WTC11 (cell line): ENCODE measurements around the gene CHRNA4. TPM values are rescaled to one million over a fixed set of nuclear protein-coding genes. Genes with fewer than 3 reads are reported as not detected.

Experiments used
- ATAC-seq: fragments of 200-7000 bp; cut with Tn5 transposase; 2 replicates; pipeline ENCODE4 v1.10.0; 2021; ENCODE audit warnings: mild to moderate bottlenecking, moderate library complexity
- CTCF ChIA-PET: fragments of 300-600 bp; sonication (Branson Sonifier 250); formaldehyde crosslinking; loops from one replicate; lab custom pipeline; 2021; ENCODE audit warnings: antibody characterized with exemption; lab: Charles Lee
- POLR2A ChIA-PET: fragments of 350-600 bp; sonication (Branson Sonifier 250); formaldehyde crosslinking; loops from one replicate; lab custom pipeline; 2021; ENCODE audit warnings: antibody characterized with exemption; lab: Charles Lee
- DNase-seq: peaks from one replicate; pipeline ENCODE4 v3.0.0; 2021; ENCODE audit warnings: low spot score
- H3K27ac Mint-ChIP-seq: 2 replicates; pipeline ENCODE4 v1.8.0; 2021; ENCODE audit warnings: mixed read lengths
- H3K27me3 Mint-ChIP-seq: 2 replicates; pipeline ENCODE4 v1.8.0; 2021; ENCODE audit warnings: low read depth, mild to moderate bottlenecking, moderate library complexity, mixed read lengths
- H3K36me3 Mint-ChIP-seq: 2 replicates; pipeline ENCODE4 v1.8.0; 2021; ENCODE audit warnings: mixed read lengths
- H3K4me1 Mint-ChIP-seq: 2 replicates; pipeline ENCODE4 v1.8.0; 2022; ENCODE audit warnings: mixed read lengths
- H3K4me3 Mint-ChIP-seq: 2 replicates; pipeline ENCODE4 v1.8.0; 2021; ENCODE audit warnings: mild to moderate bottlenecking, moderate library complexity, mixed read lengths
- H3K9me3 Mint-ChIP-seq: 2 replicates; pipeline ENCODE4 v1.8.0; 2021; ENCODE audit warnings: mixed read lengths
- CREM ChIP-seq: sonication (generic); formaldehyde crosslinking; IDR thresholded peaks from 2 replicates; pipeline ENCODE4 v1.8.1; 2022; ENCODE audit warnings: mild to moderate bottlenecking, missing genetic modification reagents, moderate library complexity
- MAX ChIP-seq: sonication (generic); formaldehyde crosslinking; IDR thresholded peaks from 2 replicates; pipeline ENCODE4 v1.8.0; 2022; ENCODE audit warnings: mild to moderate bottlenecking, missing genetic modification reagents
- RELA ChIP-seq: sonication (generic); formaldehyde crosslinking; IDR thresholded peaks from 2 replicates; pipeline ENCODE4 v1.8.1; 2022; ENCODE audit warnings: missing genetic modification reagents, mild to moderate bottlenecking, borderline replicate concordance
- RORB ChIP-seq: fragments of 250-450 bp; sonication (Bioruptor Pico); IDR thresholded peaks from 2 replicates; pipeline ENCODE4 v1.9.0; 2021; ENCODE audit warnings: mild to moderate bottlenecking
- SOX15 ChIP-seq: fragments of 250-450 bp; sonication (Bioruptor Pico); IDR thresholded peaks from 2 replicates; pipeline ENCODE4 v1.9.0; 2021; ENCODE audit warnings: mild to moderate bottlenecking
- STAT6 ChIP-seq: sonication (generic); formaldehyde crosslinking; conservative IDR thresholded peaks from 2 replicates; pipeline ENCODE4 v1.8.1; 2023; ENCODE audit warnings: mild to moderate bottlenecking, low read depth, missing genetic modification reagents, moderate library complexity
- ZBTB21 ChIP-seq: sonication (generic); formaldehyde crosslinking; IDR thresholded peaks from 2 replicates; pipeline ENCODE4 v1.8.1; 2023; ENCODE audit warnings: mild to moderate bottlenecking, missing genetic modification reagents, borderline replicate concordance
- ZBTB43 ChIP-seq: sonication (generic); formaldehyde crosslinking; IDR thresholded peaks from 2 replicates; pipeline ENCODE4 v1.8.1; 2023; ENCODE audit warnings: mild to moderate bottlenecking, missing genetic modification reagents
- ZNF121 ChIP-seq: sonication (generic); formaldehyde crosslinking; IDR thresholded peaks from 2 replicates; pipeline ENCODE4 v1.8.0; 2023; ENCODE audit warnings: missing genetic modification reagents
- ZNF232 ChIP-seq: sonication (generic); formaldehyde crosslinking; IDR thresholded peaks from 2 replicates; pipeline ENCODE4 v1.8.0; 2022; ENCODE audit warnings: mild to moderate bottlenecking, missing genetic modification reagents
- ZNF416 ChIP-seq: fragments of 250-450 bp; sonication (Bioruptor Pico); IDR thresholded peaks from 2 replicates; pipeline ENCODE4 v1.9.0; 2021; ENCODE audit warnings: mild to moderate bottlenecking, inconsistent platforms
- ZNF423 ChIP-seq: fragments of 250-450 bp; sonication (Bioruptor Pico); IDR thresholded peaks from 2 replicates; pipeline ENCODE4 v2.1.2; 2022; ENCODE audit warnings: mild to moderate bottlenecking, moderate library complexity
- ZNF512 ChIP-seq: sonication (generic); formaldehyde crosslinking; IDR thresholded peaks from 2 replicates; pipeline ENCODE4 v1.8.1; 2022; ENCODE audit warnings: missing genetic modification reagents, borderline replicate concordance
- total RNA-seq: library from RNA; stranded (reverse); gene quantifications from 3 replicates; pipeline ENCODE4 v1.2.3, GENCODE V29; 2021

The CHRNA4 gene
- total RNA-seq, 1 experiment from 2014 or later = 2.5 TPM

GRCh38 chr20:63363013-63363957 lies 2.1 kb upstream of the CHRNA4 start:
- H3K4me3 Mint-ChIP-seq = 0 out of 2 replicates have a peak overlapping the region, but pooled peaks have one; percentile 57
- no peaks in the 10 kb centered on the region for H3K36me3 Mint-ChIP-seq
- ATAC-seq = no peak
- ChIA-PET POLR2A (interaction anchor here (1.1 kb wide), 1 partner anchor 14 kb away, joined by 4 read pairs; no protein-coding TSS in a partner anchor), CTCF (interaction anchor here (0.6 to 4.3 kb wide), 15 partner anchors 7 to 140 kb away, joined by 3 to 68 read pairs (median 5); no protein-coding TSS in a partner anchor)
- H3K4me1 Mint-ChIP-seq = peaks cover 14% of the 10 kb centered on the region
- peaks cover 12% of the 10 kb centered on the region for H3K27me3 Mint-ChIP-seq
- no peaks in the 10 kb centered on the region for H3K9me3 Mint-ChIP-seq
- no peak for DNase-seq
- H3K27ac Mint-ChIP-seq = no peak overlapping the region
- TF ChIP-seq ZNF416 (CRISPR knock-in tag) = no peak
- no peak for TF ChIP-seq ZNF232
- no peak for TF ChIP-seq ZNF512 (CRISPR knock-in tag)
- TF ChIP-seq RELA (CRISPR knock-in tag) = no peak
- no peak; the same call in 1 of the 2 replicates for TF ChIP-seq MAX
- no peak for TF ChIP-seq CREM (CRISPR knock-in tag)
- TF ChIP-seq ZBTB21 (CRISPR knock-in tag) = no peak
- no peak for TF ChIP-seq ZBTB43
- no peak for TF ChIP-seq RORB (CRISPR knock-in tag)

GRCh38 chr20:63362436-63363009 lies 1.4 kb upstream of the CHRNA4 start:
- ATAC-seq (no peak), DNase-seq (no peak)
- ChIA-PET POLR2A (interaction anchor here (1.1 to 1.2 kb wide), 2 partner anchors 14 to 31 kb away, joined by 3 to 4 read pairs; no protein-coding TSS in a partner anchor), CTCF (interaction anchor here (0.6 to 4.3 kb wide), 16 partner anchors 8 to 666 kb away, joined by 3 to 68 read pairs (median 6); partner anchors contain the start of gene PTK6)
- Mint-ChIP-seq H3K36me3 (no peaks in the 10 kb centered on the region), H3K4me3 (peak overlapping the region; percentile 57), H3K4me1 (peaks cover 14% of the 10 kb centered on the region), H3K27ac (peak overlapping the region; percentile 18; the same call in 1 of the 2 replicates), H3K9me3 (no peaks in the 10 kb centered on the region), H3K27me3 (peaks cover 12% of the 10 kb centered on the region)
- TF ChIP-seq SOX15 (CRISPR knock-in tag) (no peak), ZNF423 (CRISPR knock-in tag) (peak; percentile 59; the same call in 1 of the 2 replicates), STAT6 (CRISPR knock-in tag) (no peak), ZNF121 (CRISPR knock-in tag) (0 out of 2 replicates have a peak, but pooled peaks have one; percentile 14)
